IPS DF 19.7 (cell line): Measurements from ENCODE around the gene EP300.
"Not testable (repeated sequence)": the region's sequence is repeated elsewhere in the genome, so short reads cannot be mapped to it uniquely, and the experiment has no call there.

ENCODE experiments used
- DNase-seq: peaks from one replicate; pipeline ENCODE4 v3.0.0-alpha.2; 2013; ENCODE audit warnings: low read depth, low spot score

EP300 gene

DNA sequence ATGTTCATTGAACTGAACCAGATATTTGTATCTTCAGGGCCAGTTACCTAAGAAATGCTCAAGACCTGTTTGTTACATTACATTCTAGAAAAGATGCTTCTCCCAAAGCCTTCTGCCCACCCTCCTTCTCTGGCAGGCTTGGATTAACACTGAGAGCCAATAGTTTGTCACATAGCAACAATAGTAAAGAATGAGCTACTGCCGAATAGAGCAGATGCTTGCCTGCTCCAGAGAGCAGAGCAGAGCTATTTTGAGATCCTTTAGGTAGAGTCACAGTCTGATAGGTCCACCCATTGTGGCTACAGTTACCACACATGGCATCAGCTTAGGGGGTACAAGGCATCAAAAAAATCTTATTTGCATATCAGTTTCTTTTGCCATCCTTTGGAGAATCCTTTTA lies 13.5 kb upstream of the EP300 start:
- DNase-seq: no peak

DNA sequence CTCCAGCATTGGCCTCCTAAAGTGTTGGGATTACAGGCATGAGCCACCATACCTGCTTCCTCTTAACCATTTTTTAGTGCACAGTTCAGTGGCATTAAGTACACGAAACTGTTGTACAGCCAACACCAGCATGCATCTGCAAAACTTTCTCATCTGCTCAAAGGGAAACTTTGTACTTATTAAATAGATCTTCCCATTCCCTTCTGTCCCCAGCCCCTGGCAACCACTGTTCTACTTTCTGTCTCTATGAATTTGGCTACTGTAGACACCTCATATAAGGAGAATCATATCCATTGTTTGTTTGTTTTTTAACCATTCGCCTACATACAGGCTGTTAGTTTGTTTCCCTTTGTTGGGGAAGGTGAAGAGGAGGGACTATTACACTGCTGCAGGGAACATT lies 6.5 kb upstream of the EP300 start:
- no peak for DNase-seq

DNA sequence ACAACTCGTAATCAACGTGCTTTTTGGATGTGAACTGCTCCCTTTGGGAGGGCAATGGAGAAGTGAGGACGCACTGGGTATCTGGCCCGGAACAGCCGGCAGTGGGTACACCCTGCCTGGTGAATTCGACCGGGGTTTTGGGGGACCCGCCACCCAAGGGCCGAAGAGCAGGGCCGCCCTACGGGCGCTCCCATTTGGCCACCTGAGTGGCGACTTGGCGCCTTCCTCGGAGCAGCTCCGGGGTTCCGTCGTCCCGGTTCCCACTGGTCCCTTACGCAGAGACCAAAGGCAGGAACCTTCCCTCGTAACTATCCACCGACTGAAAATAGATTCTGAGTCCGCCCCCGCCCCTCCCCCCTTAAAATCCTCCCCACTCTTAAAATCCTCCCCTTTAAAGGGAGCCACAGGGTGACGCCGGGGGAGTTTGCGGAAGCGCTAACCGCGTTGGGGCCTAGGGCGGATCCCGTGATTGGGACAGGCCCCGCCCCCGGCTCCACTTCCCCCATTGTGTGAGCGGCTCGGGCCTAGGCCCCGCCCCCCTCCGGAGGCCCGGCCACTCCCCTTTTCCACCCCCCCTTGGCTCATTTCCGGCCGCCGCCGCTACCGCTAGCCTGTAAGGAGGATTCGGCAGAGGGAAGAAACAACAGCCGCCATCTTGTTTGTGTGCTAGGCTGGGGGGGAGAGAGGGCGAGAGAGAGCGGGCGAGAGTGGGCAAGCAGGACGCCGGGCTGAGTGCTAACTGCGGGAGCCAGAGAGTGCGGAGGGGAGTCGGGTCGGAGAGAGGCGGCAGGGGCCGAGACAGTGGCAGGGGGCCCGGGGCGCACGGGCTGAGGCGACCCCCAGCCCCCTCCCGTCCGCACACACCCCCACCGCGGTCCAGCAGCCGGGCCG lies 1.0 kb upstream of the EP300 start:
- DNase-seq: peak; percentile 82

DNA sequence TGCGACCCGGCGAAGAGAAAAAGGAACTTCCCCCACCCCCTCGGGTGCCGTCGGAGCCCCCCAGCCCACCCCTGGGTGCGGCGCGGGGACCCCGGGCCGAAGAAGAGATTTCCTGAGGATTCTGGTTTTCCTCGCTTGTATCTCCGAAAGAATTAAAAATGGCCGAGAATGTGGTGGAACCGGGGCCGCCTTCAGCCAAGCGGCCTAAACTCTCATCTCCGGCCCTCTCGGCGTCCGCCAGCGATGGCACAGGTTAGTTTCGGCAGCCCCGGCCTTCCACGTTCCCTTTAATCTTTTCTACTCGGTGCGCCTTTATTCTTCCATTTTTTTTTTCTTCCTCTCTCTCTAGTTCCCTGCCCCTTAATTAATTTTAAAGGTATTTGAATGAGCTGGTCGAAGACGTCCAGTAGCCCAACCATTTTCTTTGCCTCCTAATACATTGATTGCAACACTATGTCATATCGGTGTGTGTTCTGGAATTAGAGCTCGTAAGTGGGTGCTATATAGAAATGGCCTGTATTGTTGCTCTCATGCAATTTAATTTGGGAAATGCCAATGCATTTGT lies 537 bp downstream of the EP300 start:
- no peak for DNase-seq

DNA sequence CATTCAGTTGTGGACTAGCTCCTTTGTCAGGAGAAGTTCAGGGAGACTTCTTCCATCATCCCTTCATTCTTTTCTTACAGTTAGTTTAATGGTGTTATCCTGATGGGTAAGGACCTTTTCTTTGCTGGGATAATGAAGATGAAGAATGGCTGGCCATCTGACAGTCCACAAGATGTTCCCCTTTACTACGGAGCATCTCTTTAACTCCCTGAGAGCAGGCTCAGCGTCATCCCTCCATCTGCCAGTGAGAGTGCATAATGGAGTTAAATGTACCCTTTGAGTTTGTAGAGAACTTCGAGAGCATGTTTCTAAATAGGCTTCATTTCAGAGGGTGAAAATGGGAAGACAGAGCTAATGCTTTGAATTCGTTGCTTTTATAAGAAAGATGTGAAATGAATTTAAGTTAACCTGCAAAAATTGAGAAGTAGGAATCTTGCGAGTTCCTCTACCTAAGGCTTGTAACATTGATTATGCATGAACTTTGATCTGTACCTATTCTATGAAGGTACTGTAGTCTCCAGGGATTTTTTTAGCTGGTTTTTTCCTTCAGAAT lies 1.7 kb downstream of the EP300 start:
- no peak for DNase-seq

DNA sequence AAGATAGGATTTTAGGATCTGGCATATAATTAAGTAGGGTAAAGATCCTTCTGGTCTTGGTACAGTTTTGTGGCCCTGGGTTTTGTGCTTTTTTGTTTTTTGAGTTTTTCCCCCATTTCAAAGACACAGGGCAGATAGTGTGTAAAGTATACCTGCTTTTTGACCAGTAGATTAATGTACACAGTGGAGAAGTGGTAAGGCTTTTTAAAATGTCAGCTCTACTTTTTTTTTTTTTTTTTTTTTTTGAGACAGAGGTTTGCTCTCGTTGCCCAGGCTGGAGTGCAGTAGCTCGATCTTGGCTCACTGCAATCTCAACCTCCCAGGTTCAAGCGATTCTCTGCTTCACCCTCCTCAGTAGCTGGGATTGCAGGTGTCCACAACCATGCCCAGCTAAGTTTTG lies 4.0 kb downstream of the EP300 start:
- no peak for DNase-seq

DNA sequence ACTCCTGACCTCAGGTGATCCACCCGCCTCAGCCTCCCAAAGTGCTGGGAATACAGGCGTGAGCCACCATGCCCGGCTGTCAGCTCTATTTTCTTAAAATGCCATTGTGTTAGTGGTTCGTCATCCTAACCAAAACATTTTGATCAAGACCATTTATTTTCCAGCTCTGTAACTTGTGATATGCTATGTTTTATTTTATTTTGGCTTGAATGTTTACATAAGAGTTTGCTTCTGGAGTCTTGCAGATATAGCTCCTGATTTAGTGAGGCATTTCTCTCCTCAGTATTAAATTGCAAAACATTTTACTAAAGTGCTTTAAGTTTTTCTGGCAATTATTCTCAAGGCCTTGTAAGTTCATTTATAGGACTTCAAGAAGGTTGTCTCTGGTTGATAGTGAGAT lies 4.4 kb downstream of the EP300 start:
- DNase-seq: no peak

DNA sequence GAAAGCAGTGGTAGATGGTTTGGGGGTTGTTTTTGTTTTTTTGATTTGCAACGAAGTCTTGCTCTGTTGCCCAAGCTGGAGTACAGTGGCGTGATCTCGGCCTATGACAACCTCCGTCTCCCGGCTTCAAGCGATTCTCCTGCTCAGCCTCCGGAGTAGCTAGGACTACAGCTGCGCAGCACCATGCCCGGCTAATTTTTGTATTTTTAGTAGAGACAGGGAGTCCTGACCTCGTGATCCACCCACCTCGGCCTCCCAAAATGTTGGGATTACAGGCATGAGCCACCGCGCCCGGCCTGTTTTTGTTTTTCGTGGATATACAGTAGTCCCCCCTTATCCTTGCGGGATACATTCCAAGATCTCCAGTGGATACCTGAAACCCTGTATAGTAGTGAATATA lies 6.6 kb downstream of the EP300 start:
- DNase-seq: no peak

DNA sequence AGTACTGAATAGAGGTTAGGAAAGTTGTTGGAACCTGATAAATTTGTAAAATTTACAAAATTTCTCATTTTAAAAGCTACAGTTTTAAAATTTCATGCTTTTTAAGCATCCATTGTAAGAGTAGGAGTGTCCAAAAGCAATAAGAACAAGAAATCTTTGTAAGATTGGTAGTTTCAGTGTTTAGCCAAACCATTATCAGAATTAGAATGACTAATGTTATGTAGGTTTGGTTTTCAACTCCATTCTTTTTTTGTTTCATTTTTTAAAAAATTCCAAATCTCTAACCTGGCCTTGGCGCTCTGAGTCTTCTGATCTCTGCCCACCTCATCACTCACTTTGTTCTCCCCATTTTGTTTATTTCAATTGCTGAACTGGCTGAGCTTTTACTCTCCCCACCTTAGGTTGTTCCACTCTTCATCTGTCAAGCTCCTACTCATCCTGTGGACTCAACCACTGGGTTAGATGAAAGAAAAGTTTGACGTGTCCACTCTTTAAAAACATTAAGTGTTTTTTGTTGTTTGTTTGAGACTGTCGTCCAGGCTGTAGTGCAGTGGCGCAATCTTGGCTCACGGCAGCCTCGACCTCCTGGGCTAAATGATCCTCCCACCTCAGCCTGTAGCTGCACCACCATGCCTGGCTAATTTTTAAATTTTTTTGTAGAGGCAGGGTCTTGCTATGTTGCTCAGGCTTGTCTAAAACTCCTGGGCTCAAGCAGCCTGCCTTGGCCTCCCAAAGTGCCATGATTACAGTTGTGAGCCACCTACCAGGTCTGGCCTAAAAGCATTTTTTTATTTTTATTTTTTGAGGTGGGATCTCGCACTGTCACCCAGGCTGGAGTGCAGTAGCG lies 14.0 kb downstream of the EP300 start:
- DNase-seq: no peak

DNA sequence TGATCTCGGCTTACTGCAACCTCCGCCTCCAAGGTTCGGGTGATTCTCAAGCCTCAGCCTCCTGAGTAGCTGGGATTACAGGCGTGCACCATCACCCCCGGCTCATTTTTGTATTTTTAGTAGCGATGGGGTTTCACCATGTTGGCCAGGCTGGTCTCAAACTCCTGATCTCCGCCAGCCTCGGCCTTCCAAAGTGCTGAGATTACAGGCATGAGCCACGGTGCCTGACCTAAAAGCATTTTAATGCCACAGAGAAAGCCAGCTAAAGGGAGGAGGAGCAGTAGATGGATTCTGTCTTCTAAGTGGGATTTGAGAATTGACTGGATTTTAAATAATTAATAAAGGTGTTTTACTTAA lies 14.6 kb downstream of the EP300 start:
- not testable (repeated sequence) for DNase-seq

DNA sequence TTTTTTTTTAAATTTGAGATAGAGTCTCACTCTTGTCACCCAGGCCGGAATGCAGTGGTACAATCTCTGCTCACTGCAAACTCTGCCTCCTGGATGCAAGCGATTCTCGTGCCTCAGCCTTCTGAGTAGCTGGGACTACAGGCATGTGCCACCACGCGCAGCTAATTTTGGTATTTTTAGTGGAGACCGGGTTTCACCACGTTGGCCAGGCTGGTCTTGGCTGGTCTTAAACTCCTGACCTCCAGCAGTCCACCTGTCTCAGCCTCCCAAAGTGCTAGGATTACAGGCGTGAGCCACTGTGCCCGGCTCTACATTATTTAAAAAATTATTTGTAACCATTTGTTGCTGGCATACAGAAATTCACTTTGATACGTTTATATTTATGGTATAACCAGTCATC lies 18.6 kb downstream of the EP300 start:
- no peak for DNase-seq

DNA sequence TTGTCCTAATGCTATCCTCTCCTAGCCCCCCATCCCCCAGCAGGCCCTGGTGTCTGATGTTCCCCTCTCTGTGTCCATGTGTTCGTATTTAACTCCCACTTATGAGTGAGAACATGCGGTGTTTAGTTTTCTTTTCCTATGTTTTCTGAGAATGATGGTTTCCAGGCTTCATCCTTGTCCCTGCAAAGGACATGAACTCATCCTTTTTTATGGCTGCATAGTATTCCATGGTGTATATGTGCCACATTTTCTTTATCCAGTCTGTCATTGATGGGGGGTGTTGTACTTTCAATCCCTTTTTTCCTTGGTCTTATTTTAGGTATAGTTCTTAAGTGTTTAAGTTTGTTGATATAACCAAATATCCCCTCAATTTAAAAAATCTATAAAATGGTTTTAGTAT lies 23.9 kb downstream of the EP300 start:
- DNase-seq: no peak

DNA sequence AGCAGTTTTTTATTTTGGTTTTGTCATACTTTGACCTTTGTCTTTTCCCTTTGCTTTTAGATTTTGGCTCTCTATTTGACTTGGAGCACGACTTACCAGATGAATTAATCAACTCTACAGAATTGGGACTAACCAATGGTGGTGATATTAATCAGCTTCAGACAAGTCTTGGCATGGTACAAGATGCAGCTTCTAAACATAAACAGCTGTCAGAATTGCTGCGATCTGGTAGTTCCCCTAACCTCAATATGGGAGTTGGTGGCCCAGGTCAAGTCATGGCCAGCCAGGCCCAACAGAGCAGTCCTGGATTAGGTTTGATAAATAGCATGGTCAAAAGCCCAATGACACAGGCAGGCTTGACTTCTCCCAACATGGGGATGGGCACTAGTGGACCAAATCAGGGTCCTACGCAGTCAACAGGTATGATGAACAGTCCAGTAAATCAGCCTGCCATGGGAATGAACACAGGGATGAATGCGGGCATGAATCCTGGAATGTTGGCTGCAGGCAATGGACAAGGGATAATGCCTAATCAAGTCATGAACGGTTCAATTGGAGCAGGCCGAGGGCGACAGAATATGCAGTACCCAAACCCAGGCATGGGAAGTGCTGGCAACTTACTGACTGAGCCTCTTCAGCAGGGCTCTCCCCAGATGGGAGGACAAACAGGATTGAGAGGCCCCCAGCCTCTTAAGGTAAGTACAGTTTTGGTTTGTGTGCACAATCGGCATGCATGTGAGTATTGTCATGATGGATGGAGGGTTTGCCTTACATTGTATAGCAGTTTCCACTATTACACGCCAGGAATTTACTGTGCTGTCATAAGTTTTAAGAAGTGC lies 25.0 kb downstream of the EP300 start:
- DNase-seq: no peak

DNA sequence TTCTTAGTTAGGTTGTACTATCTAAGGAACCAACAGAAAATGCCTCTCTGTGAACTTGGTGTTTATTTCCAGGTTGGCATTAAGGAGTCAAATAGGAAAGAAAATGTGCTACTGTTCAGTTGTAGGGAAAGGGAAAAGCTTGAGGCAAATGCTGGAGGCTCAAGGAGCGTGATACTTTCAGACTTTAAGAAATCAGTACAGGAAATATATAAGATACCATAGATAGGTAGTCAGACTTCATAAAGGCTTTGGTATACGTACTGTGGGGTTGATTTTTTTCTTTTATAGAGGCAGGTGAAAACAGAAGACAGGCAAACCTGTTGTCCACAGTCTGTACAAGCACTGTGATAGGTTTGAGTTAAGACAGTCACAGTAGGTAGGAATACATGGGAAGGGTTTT lies 30.8 kb downstream of the EP300 start:
- DNase-seq: no peak

DNA sequence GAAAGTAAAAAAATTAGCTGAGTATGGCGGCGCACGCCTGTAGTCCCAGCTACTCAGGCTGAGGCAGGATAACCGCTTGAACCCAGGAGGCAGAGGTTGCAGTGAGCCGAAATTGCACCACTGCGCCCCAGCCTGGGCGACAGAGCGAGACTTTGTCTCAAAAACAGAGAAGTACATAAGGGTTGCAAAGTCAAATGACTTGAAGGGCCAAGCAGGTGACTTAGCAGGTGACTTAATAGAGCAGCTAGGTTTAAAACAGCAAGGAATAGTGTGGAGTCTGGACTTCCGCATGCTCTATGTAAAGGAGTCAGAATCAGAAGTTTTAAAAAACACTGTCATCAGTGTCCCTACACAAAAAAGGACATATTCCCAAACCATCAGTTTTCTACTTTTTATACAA lies 31.7 kb downstream of the EP300 start:
- no peak for DNase-seq

DNA sequence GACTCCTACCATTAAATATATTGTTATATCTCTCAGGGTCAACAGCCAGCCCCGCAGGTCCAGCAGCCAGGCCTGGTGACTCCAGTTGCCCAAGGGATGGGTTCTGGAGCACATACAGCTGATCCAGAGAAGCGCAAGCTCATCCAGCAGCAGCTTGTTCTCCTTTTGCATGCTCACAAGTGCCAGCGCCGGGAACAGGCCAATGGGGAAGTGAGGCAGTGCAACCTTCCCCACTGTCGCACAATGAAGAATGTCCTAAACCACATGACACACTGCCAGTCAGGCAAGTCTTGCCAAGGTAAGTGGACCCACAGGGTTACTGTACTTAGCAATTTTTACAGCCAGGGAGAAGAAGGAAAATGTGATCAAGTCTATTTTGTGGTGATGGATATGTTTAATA lies 35.1 kb downstream of the EP300 start:
- no peak for DNase-seq

DNA sequence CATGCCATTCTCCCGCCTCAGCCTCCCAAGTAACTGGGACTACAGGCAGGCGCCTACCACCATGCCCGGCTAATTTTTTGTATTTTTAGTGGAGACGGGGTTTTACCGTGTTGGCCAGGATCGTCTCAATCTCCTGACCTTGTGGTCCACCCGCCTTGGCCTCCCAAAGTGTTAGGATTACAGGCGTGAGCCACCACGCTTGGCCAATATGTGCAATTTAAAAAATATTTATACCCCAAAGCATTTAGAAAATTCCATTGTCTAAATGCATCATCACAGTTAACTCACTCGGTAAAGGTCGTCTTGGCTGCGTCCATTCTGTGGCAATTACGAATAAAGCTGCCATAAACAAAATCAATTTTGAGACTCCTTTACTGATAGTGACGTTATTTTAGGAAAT lies 36.2 kb downstream of the EP300 start:
- DNase-seq: no peak

DNA sequence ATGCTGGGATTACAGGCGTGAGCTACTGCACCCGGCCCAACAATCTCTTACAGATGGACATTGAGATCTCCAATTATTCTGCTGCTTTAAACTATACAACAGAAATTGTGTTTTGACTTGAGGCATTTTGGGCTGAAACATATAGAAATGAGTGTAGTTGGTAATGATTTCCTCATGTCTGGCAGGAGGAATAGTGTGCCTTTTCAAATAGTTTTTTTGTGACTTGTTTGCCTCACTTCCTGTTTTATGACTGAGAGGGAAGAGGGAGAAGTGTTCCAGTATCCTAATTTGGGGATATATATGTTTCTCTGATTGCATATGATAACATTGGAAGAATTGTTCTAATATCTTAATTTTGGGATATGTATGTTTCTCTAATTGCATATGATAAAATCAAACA lies 40.2 kb downstream of the EP300 start:
- no peak for DNase-seq

DNA sequence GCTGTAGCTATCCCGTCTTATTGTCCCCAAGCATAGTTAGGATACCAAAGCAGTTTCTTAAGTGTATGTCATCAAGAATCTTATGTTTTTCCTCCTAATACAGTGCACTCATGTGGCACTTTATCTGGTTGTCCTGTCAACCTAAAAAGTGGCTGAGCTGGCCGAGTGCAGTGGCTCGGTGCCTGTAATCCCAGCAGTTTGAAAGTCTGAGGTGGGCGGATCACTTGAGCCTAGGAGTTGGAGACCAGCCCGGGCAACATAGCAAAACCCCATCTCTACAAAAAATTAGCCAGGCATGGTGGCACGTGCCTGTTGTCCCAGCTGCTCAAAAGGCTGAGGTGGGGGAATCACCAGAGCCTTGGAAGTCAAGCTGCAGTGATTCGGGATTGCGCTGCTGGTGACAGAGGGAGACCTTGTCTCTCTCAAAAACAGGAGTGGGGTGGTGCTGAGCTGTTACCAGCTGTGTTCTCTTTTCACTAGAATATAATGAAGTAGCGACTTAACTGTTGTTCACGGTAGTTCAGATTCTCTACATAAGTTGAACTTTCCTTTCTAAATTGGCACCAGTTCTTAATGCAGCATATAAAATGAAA lies 48.1 kb downstream of the EP300 start:
- no peak for DNase-seq

DNA sequence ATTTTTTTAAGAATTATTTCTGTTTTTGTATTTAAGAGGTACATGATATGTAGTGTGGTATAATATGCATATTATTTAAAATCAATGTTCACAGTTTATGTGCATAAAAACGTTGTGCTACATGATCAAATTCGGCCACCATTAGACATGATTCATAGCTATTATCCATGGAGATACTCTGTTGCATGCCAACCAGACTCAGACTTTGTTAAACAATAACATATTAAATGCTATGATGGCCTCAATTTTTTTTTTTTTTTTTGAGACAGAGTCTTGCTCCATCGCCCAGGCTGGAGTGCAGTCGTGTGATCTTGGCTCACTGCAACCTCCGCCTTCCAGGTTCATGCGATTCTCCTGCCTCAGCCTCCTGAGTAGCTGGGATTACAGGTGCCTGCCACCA lies 53.5 kb downstream of the EP300 start:
- DNase-seq: not testable (repeated sequence)

DNA sequence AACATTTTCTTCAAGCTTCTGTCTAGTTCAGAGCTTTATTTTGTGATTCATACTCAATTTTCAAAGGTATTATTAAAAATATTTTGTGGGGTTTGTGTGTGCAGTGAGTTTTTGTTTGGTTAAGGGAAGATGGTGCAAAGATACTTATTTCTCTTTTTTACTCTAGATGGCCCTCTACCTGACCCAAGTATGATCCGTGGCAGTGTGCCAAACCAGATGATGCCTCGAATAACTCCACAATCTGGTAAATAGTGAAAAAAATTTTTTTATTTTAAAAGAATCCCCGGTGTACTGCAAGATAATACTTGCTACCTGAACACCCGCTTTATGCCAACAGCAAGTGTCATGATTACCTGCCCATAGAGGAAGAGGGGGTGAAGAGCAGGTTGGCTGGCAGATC lies 54.2 kb downstream of the EP300 start:
- DNase-seq: no peak
